HG02870 (cell line): ENCODE results near the gene GABRG3.

Experiments
- ATAC-seq: cut with Tn5 transposase; IDR thresholded peaks from one replicate; pipeline ENCODE4 v1.9.1; 2021; ENCODE audit warnings: mild to moderate bottlenecking, moderate library complexity; ENCODE audit not compliant: unreplicated experiment

The GABRG3 gene

GRCh38 chr15:27541581-27541980 is 570.6 kb downstream of the GABRG3 start:
- no peak for ATAC-seq

DNA sequence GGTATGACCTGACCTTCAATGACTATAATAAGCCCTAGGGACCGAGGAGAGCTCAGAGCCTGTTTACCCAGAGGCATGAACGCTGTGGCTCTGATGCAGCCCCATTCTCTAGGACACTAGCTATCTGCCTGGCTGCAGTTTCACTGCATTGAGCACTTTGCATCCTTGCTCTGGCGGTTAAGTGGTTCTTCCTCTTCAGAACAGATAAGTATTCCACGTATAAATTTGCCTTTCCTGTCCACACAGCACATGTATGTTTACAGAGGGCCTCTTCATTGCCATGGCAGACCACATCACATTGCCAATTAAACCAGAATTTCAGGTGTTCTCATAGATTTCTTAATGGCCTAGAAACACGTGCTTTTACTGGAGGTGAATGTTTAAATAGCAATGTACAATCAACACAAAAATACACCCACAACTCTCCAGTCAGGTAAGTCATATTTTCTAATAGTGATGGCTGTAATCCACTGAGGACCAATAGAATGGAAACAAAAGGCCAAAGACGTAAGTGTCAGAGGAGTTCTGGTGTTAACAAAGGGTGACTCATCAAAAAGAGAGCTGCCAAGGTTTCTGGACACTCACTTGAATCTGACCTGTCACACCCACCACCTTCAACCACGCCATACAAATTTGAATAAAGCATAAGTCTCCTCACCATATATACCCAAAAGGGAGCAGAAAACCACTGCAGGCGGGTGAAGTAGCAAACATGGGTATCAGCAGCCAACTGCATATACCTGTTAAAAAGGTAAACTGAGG is 574.7 kb downstream of the GABRG3 start:
- no peak for ATAC-seq

- no peak for ATAC-seq
Observed at GRCh38 chr15:27549746-27550145, 578.8 kb downstream of the GABRG3 start.

DNA sequence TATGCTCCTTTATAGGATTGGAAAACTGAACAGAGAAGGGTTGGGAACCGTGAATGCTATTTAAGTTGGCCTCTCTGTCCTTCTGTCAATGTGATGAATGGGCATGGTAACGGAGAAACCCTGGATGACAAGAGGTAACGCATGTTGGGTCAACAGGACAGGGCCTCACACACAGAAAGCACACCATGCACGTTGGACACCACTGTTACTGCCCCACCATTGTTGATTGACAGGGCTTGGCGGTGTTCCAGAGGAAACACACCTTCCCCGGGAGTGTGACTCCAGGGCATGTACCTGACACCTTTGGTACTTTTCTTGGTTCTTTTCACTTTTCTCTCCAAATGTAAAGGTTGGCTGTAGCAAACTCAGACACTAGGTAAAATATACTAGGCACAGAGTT is 579.7 kb downstream of the GABRG3 start:
- ATAC-seq, result no peak

- no peak for ATAC-seq
Observed at GRCh38 chr15:27561816-27562215, 590.8 kb downstream of the GABRG3 start.

DNA sequence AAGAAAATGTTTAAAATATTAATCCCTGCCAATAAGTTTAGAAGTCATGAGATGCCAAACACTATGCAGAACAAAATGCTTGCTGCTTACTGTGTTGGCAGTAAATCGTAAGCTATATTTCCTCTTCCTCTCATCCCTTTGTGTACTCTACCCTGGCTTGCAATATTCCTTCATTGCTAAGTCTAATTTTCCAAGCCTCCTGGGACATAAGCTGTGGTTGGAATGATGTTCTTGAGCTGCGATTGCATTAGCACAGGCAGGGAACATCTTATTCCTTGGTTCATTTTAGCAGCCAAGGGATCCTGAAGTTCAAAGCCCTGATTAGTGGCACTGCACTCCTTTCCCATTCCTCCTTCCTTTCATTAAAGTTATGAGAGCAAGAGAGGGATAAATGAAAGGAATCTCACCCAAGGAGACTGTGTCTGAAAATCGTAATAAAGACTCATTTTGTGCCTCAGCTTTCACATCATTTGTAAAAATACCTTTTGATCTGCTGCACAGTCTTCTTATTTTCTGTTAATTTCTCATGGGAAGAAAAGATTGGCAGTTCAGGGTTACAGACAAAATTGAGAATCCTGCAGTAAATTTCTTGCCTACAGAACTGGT is 592.9 kb downstream of the GABRG3 start:
- no peak for ATAC-seq

DNA sequence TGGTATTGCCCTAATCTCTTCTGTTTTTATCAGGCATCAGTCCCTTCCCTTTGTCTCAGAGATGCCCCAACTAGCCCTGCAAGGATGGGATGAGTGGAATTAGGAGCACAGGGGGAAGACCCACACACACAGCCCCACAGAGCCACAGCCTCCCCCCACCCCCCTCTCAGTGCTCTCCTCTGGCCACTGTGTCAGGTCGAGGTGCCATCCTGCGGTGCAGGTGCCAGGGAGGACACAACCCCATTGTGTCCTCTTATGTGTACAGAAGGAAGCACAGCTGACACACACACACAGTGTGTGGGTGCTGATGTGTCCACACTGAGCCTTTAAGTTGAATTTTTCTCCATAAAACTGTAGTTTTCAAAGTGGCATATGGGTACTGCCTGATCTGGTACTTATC is 593.7 kb downstream of the GABRG3 start:
- no peak for ATAC-seq

- ATAC-seq, result no peak
Observed at GRCh38 chr15:27570746-27571145, 599.8 kb downstream of the GABRG3 start.

- no peak for ATAC-seq
Observed at GRCh38 chr15:27573805-27574485, 603.0 kb downstream of the GABRG3 start.

DNA sequence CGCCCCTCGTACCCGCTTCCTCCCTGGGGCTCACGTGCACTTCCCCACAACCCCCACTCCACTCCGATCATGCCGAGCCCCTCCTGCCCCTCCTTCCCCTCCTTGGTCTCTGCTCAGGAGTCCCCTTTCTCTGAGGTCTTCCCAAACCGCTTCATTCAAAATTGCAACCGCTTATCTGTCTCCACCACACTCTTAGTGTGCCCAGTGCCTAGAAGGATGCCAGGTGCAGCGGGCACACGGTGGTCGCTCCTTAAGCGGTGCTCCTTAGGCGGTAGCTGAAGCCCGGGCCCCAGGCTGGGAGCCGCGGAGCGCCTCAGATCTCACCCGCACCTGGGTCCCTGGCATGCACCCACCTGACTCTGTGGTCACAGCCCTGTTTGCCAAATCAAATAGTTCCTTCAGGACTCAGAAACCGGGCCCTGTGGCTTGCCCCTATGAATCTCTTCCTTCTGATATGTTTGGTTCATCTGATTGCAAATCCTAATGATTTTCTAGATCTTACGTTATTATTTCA is 603.6 kb downstream of the GABRG3 start:
- no peak for ATAC-seq

- no peak for ATAC-seq
Observed at GRCh38 chr15:27575521-27575920, 604.5 kb downstream of the GABRG3 start.

DNA sequence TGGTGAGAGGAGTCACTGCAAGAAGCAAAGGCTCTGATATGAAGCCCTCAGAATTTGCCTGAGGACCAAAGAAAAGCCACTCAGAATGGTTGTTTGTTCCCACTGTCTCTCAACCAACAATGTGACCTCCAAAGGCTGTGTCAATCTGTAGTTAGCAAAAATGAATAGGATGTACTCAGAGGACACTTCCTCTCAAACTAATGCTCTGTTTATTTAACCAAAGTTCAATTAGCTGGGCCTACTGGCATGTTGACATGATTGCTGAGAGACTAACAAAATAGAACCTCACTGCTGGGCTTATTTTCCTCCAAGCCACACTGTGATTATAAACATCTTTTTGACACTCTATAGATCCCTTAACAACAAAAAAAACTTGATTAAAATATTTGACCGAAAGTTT is 605.6 kb downstream of the GABRG3 start:
- ATAC-seq, result no peak

DNA sequence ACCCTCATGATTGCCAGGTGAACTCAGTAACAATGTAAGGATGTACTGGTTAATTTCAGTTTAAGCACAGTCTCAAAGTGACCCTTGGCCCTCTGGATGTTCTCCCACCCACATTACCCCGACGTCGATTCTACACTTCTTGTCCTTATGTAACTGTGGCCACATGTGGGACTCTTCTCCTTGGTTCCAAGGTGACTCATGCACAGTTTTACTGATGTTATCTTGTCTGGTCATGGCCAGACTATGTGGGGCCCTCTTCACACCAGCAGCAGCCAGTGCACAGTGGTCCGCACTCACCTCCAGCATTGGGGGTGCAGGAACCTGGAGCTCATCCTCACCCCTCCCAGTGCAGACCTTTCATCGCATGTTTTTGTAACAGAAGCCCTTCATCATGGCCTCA is 608.8 kb downstream of the GABRG3 start:
- ATAC-seq, result no peak

GRCh38 chr15:27582726-27583410 is 611.9 kb downstream of the GABRG3 start:
- no peak for ATAC-seq

- ATAC-seq, result no peak
Observed at GRCh38 chr15:27583651-27584050, 612.7 kb downstream of the GABRG3 start.

DNA sequence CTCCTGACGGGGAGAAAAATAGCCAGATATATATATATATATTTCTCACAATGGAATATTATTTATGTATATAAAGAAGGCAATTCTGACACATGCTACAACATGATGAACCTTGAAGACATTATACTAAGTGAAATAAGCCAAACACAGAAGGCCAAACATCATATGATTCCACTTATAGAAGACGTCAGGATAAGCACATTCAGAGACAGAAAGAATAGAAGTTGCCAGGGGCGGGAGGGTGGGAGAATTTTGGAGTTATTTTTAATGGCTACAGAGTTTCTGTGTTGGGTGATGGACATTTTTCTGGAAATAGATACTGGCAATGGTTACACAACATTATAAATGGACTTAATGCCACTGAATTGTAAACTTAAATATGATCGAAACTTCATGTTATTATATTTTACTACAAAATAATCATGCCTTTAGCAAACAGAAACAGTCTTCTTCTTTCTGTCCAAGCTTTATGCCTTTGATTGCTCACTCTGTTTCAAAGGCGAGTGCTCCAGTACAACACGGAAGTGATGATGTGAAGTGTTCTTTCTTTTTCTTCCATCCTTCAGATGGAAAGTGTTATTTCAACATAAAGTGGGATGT is 614.2 kb downstream of the GABRG3 start:
- no peak for ATAC-seq

DNA sequence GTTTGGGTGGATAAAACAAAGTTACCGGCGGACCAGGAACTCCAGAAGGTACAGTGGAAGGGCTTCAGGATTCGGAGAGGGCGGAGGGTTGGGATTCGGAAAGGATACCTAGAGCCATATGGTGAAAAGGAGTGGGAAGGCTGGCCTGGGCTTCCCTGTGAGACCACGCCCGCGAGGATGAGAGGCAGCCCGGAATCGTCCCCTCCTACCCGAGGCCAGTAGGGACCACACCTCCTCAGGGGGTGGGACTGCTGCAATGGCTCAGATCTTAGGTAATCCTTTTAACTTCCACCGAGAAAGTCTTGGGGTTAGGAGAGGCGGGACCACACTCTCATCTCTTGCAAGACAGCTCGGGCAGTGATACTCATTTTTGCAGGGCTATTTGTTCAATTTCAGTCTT is 616.8 kb downstream of the GABRG3 start:
- ATAC-seq, result no peak

DNA sequence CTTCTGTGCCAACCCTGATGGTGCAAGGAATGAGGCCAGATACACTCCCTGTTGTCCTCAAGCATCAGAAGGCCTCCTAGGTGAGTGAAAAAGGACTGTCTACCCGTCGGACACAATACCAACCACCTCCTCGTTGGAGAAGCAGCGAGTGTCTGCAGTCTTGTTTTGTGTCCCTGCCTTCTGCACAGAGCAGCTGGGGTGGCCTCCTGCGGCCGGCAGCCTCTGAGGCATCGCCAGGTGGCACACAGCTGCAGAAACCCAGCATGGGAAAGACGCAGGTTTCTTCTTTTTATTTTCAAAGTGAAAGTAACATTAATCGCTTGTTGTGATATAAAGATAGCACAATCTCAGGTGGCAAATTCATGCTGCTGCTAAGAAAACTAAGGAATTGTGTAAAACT is 618.3 kb downstream of the GABRG3 start:
- ATAC-seq, result no peak

DNA sequence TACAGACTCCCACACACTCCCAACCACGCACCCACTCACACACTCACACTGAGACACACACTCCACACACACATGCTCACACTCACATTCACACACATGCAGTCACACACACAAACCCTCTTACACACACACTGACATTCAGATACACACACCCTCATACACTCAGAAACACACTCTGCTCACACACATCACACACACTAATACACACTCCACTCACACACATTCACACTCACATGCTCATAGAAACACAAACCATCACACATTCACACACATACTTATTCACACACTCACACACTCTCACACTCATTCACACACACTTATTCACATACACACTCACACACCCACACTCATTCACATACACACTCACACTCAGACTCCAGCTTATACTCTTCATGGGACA is 618.8 kb downstream of the GABRG3 start:
- no peak for ATAC-seq
